KG1 (cell line): ENCODE data around the gene MSANTD1.

Experiments
- DNase-seq: peaks from one replicate; lab custom pipeline; 2025; lab: John Stamatoyannopoulos, UW

MSANTD1 gene

DNA sequence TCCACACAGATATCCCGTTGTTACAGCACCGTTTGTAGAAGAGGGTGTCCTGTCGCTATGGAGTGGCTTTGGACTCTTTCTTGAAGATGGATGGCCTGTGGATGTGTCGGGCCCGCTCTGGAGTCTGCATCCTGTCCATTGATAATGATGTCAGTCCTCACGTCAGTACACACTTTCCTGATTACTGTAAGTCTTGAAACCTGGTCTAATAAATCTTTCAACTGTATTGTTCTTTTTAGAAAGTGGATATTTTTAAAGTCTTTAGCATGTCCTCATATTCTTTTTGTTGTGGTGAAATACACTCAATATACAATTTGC, 14.9 kb downstream of the MSANTD1 start:
- DNase-seq: no peak

DNA sequence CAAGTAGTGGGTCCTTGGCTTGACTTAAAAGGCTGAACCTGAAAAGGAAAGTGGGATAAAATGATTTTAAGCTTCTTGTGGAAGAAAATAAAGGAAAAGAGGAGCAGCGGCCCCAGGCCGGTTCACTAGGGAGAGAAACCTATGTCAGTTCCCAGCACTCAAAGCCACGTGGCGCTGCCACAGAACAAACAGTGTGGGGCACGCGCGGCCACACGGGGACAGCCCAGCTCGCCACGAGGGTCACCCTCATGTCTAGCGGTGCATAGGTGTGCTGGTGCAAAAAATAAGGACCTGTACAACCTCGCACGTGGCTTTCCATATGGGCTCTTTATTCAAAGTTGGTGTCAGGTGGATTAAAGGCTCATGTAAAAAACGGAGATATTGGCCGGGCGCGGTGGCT, 17.1 kb downstream of the MSANTD1 start:
- DNase-seq: no peak

DNA sequence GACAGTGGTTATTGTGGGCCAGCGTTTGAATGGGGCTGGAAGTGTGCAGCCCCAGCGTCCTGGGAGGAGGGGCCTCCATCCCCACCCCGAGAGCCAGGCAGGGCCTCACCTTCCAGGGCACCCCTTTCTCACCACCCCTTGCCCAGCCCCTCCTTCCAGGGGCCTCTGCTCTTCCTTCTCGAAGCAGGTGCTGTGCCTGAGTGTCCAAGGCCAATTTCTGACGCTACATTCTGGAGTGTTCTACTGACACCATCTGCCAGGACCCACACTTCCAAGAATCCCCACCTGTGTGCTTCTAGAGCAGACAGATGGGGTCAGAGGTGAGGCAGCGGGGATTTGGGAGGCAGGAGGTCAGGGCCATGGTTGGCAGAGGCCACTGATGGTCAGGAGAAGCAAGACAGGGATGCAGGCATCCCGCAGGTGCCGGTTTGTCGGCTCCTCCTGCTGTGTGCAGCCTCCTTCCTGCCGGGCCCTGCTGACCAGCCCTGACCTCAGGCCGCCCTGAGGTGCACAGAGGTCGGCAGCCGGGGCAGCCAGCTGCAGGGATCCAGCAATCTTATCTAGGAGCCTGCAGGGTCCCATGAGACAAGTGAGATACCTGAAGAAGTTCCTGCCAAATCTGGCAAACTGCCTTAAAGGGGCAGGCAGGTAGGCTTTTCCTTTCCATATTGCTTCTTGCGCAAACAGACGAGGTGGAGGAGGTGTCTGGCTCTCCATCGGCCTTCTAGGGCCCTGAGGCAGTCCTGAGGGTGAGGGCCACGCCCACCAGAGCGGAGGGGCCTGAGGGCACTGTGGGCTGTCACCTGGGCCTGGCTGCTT, 18.8 kb downstream of the MSANTD1 start:
- DNase-seq: no peak

DNA sequence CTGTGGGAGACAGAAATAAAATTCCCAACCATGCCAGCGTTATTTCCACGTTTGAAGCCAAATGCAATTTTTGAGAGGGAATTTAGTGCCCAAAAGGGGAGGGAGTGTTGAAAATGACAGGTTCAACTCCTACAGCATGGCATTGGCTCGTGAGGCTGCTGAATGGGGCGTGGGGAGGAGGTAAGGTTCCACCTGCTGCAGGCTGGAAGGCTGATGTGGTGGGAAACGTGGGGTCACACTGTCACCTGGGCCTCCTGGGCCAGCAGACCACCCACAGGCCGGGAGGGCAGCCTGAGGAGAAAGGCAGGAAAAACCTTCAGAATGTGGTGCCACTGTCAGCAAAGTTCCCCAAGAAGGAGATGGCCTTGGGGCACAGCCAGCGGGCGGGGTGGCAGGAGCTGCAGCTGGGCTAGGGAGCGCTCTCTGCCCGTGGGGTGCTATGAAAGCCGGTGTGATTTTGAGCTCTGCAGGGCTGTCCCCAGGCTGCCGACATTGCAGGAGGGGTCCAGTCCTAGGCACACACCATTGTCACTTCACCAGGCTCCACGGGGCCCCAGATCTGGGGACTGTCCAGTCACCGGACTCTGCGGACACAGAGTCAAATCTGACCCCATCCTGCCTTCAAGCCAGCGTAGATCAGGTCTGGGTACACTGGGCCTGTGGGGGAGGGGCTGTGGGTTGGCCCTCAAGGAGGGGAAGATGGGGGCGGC, 19.6 kb downstream of the MSANTD1 start:
- DNase-seq: no peak

DNA sequence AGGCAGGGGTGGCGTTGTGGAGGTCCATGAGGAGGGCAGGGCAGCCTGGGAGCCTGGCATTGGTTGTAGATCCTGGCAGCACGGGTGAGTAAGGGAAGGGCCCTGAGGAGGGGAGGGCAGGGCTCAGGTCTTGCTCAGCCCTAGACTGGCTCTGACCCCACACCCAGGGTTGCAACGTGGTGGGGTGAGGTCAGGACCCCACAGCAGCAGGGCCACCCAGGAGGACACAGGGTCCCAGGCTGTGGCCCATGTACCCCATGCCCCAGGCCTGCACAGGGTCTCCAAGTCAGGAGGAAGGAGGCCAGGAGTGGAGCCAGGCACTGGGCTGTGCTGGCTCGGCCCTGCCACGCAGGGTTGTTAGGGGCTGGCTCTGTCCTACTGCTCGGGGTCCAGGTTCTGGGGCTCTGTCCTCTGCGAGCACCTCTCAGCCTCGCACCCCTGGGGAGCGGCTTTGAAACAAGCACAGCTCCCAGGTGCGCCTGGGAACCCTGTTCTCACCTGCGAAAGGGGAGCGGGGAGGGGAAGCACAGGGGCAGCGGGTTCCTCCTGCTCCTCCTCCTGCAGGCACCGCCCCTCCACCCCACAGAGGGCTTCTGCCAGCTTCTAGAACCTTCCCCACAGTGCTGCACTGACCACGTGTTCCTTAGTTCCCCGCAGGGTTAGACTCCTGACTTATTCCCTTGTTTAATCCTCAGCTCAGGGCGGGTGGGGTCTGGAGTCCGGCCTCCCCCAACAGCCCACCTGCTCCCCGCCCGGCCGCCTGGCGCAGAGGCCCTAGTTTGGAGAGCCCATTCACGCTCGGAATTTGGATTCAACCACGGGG, 20.4 kb downstream of the MSANTD1 start:
- DNase-seq: no peak

DNA sequence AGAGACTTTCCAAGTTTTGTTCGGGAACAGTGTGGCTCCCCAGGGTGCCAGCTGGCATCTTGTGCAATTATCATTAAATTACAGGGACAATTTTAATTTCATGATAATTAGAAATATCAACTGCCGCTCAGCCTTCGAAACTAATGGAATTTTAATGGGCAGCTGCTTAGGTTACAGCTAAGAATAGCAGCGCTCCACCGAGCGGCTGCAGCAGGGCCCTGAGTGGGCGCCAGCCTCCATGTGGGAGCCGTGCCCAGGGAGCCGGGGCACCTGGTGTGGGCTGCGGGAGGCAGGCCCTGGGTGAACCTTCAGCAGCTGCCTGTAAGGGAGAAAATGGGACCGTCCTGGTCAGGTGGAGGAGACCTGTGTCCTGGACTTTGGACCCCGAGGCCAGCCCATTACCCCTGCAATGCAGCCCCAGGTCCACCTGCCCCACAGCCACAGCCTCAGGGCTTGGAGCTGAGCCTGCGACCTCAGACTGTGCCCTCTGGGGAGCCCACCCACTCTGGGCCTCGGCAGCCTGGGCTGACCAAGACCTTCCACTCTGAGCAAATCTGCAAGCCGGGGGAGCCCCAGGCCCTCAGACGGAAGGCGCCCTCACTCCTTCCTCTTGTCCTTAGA, 21.1 kb downstream of the MSANTD1 start:
- DNase-seq: no peak

DNA sequence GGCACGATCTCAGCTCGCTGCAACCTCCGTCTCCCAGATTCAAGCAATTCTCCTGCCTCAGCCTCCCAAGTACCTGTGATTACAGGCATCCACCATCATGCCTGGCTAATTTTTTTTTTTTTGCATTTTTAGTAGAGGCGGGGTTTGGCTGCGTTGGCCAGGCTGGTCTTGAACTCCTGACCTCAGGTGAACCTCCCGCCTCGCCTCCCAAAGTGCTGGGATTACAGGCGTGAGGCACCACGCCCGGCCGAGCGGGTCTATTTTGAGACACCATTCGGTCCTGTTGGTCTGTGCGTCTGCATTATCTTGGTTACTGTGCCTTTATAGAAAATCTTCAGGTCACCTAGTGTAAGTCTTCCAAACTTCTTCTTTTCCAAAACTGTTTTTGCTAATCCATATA, 22.2 kb downstream of the MSANTD1 start:
- DNase-seq: no peak

DNA sequence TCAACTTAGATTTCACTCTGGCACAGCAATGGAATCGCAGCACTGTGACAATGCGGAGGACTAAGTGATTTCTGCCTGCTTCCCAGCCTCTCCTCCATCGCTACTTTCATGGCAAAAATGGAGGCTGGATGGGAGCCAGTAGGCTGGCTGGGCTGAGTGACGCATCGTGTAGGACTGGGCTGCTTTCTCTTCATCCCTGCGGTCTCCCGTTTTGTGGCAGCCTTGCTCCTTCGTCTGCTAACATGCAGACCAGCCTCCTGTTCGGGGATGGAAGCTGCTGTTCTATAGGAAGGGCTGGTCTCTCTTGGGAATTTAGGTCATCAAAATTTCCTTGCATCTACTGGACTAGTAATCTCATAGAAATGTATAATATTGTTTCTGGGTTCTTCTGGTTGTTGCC, 28.0 kb downstream of the MSANTD1 start:
- DNase-seq: no peak

- no peak for DNase-seq
Observed at GRCh38 chr4:3280466-3280865, 31.5 kb downstream of the MSANTD1 start.

DNA sequence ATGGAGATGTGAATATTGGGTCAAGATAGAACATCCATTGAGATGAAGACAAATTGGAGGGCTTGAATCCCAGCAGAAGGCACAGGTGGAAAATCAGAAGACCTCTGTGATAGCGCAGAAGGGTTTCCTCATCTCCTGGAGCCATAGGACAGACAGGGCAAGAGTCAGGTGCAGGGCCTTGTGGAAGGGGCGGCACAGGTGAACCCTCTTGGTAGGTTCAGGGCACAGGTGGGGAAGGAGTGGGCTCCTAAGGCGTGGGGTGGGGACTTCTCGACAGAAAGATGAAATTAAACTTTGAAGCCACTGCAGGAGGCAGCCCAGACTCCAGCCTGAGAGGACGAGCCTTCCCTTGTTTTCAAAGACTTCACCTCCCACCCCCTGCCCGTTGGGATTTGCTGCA, 34.5 kb downstream of the MSANTD1 start:
- DNase-seq: no peak

DNA sequence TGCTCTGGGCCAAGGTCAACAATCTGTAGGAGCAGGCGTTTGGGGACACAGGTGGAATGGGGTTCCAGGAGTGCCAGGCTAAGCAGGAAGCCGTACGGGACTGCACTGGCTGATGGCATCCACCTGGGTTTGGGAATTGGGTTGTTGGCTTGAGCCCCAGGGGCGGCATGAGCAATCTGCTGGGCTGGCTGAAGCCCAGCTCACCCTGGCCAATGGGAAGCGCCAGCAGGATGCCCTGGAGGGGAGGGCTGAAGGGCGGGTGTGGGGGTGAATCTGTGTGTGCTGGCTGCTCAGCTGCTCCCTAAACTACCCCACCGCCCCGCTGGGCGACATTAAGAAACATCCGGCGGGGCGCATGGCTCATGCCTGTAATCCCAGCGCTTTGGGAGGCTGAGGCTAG, 35.0 kb downstream of the MSANTD1 start:
- no peak for DNase-seq

GRCh38 chr4:3284734-3285557, 36.0 kb downstream of the MSANTD1 start:
- DNase-seq: no peak

- DNase-seq: no peak
Observed at GRCh38 chr4:3285558-3286334, 36.8 kb downstream of the MSANTD1 start.

DNA sequence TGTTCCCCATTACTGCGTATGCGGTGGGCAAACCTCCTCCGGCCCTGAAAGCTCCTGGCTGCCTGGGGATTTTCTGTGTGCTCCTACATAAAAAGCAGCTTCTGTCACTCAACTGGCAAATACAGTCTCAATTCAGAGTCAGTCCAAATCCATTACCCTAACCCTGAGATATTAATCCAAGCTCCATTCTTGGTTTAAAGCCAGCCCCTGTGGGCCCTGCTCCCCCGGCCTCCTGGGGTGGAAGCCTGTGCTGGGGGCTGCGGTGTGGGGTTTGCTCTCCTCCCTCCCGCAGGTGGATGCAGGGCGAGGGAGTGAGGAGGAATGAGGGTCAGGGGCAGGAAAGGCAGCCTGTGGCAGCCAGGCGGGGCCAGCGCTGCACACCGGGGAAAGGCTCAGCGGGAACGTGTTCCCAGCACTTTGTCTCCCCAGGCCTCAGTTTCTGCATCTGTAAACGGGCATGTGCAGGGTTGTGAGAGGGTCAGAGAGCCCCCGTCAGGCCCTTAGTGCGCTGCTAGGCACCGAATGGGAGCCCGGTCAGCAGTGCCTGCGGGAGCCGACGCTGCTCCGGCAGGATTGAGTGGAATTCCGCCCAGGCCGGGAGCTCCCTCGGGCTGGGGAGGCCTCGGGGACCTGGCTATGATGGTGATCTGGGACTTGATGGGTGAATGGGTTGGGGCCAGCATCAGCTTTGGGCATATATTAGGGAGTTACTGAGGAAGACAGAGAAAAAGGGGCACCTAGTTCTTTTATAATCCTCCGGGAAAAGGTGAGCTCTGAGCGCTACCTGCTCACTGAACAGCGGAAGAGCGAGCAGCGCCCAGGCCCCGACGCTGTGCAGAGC, 37.6 kb downstream of the MSANTD1 start:
- DNase-seq: no peak

- no peak for DNase-seq
Observed at GRCh38 chr4:3287271-3287971, 38.5 kb downstream of the MSANTD1 start.

- DNase-seq: no peak
Observed at GRCh38 chr4:3287972-3288570, 39.1 kb downstream of the MSANTD1 start.

DNA sequence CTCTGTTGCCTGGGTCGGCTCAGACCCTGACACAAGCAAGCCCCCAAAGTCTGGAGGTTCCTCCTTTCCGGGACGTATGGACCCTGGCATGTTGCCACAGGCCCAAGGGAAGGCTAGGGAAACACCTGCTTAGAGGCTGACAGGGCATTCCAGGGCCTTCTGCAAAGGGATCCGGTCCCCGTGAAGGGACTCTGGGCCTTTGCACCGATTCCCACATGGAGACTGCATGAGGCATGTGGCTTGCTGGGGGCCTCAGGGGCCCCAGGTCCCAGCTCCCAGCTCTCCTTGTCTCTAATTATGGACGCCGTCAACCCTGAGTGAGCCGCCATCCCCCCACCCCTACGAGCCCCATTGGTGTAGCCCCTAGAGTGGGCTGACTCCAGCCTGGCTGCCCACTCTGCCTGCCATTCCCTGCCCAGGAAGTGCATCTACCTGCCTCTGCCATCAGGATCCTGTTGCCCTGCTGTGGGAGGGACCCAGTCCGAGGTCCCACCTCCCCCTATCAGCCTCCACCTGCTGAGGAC, 39.7 kb downstream of the MSANTD1 start:
- DNase-seq: no peak

- DNase-seq: no peak
Observed at GRCh38 chr4:3290476-3290875, 41.5 kb downstream of the MSANTD1 start.
